RKO (cell line): ENCODE results near the gene DBN1.
"Not testable (repeated sequence)": the region's sequence is repeated elsewhere in the genome, so short reads cannot be mapped to it uniquely, and the experiment has no call there.

Source experiments
- DNase-seq: peaks from one replicate; pipeline ENCODE4 v3.0.0-alpha.2; 2016; ENCODE audit warnings: low spot score

The DBN1 gene

DNA sequence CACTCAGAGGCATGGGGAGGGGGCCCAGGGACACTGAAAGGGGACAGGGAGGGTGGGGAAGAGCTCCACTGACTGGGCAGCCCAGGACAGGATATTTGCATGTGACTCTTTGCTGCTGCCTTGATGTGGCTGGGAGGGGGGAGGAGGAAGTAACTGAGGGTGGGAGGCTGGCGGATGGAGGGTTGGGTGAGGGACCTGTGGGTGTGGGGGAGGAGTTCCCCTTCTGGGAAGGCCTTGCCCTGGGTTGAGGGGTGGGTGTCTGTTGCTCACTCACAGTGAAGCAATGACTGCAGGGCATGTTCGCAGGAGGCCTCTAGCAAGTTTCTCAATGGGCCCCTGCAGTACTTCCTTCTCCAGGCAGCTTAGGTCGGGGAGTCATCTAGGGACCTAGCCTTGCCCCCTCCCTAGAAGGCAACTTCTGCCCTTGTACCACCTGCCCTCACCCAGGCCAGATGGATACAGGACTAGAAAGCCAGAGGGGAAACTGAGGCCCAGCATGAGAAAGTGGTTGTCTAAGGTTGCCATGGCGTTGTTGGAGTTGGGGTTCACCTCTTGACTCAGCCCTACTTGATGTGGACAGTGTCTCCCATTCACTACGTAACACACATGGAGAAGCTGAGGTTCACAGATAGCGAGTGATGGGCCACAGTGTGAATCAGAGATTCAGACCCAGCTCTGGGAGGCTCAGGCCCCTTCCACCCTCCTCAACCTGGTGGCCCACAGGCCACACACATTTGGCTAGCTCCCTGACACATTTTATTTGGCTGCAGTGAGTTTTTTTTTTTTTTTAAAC lies 44.0 kb downstream of the DBN1 start:
- DNase-seq, result no peak

DNA sequence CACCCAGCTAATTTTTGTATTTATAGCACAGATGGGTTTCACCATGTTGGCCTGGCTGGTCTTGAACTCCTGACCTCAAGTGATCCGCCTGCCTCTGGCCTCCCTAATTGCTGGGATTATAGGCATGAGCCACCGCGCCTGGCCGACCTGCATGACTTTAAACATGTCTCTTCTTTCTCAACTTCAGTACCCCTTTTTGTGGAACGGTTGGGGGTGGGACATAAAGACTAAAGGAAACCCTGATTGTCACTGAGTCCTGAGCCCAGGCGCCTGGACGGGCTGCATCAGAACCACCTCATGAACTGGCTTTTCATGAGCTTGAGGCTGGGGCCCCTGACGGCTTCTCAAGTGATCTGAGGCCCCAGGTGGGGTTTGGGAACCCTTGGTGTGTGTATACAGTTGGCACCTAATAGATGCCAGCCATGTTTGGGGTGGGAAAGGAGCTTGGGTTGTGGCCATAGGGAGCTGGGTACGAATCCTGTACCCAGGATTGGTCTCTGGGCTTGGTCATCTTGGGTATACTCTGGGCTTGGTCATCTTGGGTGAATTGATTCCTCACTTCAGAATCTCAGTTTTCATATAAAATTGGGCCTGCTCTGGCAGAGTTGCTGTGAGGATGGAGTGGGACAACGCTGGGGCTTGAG lies 44.7 kb downstream of the DBN1 start:
- no peak for DNase-seq

GRCh38 chr5:177427919-177428573 lies 45.4 kb downstream of the DBN1 start:
- DNase-seq, result no peak

- DNase-seq, result peak; percentile 50
Measured at GRCh38 chr5:177427211-177427822, 46.1 kb downstream of the DBN1 start.

- no peak for DNase-seq
Measured at GRCh38 chr5:177426566-177427210, 46.7 kb downstream of the DBN1 start, which contains the start of gene GRK6. Gene GRK6 (plus strand): TSS chr5:177426676. CDS start chr5:177426846, 170 bp downstream.

GRCh38 chr5:177425801-177426565 lies 47.5 kb downstream of the DBN1 start:
- peak; percentile 100 for DNase-seq

GRCh38 chr5:177425196-177425800 lies 48.1 kb downstream of the DBN1 start:
- no peak for DNase-seq

DNA sequence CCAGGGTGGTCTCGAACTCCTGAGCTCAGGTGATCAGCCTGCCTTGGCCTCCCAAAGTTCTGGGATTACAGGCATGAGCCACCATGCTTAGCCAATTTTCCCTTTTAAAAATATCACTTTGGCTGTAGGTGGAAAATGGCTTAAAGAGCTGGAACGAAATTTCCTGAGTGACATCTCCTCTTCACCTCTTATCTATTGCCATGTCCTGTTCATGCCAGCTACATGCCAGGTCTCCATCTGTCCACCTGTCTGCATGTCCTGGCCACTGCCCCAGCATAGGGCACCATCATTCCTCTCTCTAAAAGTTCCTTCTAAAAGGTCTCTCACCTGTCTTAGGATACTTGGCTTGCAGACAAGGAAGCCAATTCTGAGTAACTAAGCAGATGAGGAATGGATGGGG lies 49.8 kb downstream of the DBN1 start:
- no peak for DNase-seq

GRCh38 chr5:177421062-177421798 lies 52.2 kb downstream of the DBN1 start:
- no peak for DNase-seq

GRCh38 chr5:177420472-177420871 lies 53.0 kb downstream of the DBN1 start:
- DNase-seq, result not testable (repeated sequence)

DNA sequence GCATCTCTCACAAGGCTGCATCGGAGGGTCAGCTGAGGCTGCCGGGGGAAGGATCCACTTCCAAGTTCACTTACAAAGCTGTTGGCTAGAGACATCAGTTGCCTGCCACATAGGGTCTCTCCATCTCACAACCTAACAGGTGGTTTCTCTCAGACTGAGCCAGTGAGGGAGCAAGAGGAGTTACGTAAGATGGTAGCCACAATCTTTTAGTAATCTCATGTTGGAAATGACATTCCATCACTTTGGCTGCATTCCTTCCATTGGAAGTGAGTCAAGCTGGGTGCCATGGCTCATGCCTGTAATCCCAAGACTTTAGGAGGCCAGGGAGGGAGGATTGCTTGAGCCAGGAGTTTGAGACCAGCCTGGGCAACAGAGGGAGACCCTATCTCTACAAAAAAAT lies 54.4 kb downstream of the DBN1 start:
- DNase-seq, result no peak

DNA sequence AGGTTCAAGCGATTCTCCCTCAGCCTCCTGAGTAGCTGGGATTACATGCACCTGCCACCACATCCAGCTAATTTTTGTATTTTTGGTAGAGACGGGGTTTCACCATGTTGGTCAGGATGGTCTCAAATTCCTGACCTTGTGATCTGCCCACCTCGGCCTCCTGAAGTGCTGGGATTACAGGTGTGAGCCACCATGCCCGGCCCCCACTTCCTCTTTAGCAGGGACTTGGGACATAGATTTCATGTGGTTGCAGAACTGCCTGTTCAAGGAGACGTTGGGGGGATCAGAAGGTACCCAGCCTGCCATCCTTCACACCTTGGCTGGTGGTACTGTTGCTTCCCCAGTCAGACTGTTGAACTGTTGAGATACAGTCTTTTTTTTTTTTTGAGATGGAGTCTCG lies 56.4 kb downstream of the DBN1 start:
- not testable (repeated sequence) for DNase-seq

DNA sequence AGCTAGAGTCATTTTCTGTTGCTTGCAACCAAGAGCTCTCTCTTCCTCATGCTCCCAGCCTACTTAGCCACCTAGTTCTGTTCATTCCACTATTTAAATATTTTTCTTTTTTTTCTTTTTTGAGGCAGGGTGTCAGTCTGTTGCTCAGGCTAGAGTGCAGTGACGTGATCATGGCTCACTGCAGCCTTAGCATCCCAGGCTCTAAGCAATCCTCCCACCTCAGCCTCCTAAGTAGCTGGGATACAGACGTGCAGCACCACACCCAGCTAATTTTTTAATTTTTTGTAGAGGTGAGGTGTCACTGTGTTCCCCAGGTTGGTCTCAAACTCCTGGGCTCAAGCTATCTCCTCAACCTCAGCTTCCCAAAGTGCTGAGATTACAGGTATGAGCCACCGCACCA lies 59.0 kb downstream of the DBN1 start:
- DNase-seq, result no peak

GRCh38 chr5:177412603-177413233 lies 60.7 kb downstream of the DBN1 start:
- no peak for DNase-seq

DNA sequence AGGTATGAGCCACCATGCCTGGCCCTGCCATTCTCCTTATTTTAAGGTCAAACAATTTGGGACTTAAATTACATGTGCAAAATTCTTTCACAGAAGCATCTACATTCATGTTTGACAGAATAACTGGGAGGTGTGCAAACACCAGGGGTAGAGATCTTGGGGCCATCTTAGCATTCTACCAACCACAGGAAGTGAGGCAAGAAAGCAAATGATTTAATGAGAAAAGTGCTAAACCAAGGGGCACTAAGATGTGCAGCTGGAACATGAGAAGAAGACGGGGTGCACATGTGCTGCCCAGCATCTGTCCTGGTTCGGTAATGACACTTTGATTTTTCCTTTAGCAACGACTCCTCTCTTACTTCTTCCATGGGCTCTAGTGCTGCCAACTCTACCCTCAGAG lies 62.9 kb downstream of the DBN1 start:
- DNase-seq, result no peak

GRCh38 chr5:177409043-177409801 lies 64.2 kb downstream of the DBN1 start, which contains the start of gene F12:
Gene F12 (minus strand): TSS chr5:177409564. CDS start chr5:177409527, 37 bp downstream.
- DNase-seq, result no peak
